ELF-1 (cell line): ENCODE results near the gene LUZP2.

Experiments
- DNase-seq: peaks from one replicate; pipeline ENCODE4 v3.0.0-alpha.2; 2016; ENCODE audit warnings: low read depth, low spot score

Gene LUZP2

DNA sequence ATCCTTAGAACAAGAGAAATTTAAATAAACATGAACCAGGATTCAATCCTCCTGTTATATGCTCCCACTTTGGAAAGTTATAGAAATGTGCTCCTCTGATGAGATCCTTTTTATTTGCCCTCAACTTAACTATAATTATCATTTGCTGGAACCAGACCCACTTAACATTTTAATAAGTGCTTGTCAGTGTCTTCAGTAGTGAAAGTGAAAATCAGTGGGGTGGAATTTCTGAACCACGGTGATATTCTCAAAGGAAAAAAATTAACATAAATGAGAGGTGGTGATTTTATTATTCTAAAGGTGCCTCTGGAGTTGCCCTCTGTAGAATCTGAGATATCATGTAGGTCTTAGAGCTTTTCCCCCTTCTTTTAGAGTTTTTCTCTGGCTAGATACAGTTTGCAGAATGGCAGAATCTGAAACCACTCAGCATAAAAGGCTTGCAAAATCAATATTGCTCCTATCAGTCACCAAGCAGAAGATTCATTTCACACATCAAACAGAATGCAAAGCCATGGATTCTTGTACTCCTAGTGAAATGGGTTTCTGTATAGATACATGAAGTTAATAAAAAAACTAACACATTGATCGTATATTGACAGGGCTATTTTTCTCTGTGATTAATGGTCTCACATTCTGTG is 213.2 kb downstream of the LUZP2 start:
- no peak for DNase-seq

DNA sequence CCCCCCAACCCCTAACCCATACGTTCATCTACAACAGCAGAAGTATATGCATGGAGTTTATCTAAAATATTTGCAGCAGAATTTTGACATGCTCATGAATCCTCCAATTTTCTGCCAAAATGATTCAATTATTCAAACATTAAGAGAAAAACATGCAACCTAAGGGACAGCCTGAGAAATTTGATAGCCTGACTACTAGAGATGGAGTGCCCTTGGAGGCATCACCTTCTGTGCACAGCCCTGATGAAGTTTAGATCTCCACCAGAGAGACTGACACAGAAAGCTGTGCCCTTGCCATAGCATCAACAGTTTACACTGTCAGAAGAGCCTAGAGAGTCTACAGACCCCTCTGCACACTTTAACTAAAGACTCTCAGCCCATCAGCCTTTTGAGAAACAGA is 217.7 kb downstream of the LUZP2 start:
- no peak for DNase-seq

DNA sequence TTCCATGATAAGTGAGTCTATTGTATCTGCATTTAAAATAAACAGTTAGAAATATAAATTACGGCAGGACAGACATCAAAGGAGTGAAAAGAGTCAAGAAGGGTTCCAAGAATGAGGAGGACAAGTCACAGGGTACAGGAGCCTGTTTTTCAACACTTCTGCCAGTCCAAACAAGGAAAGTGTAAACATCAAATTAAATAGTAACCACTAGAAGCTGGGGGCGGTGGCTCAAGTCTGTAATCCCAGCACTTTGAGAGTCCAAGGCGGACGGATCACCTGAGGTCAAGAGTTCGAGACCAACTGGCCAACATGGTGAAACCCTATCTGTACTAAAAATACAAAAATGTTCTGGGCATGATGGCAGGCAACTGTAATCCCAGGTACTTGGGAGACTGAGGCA is 219.6 kb downstream of the LUZP2 start:
- DNase-seq, result no peak

DNA sequence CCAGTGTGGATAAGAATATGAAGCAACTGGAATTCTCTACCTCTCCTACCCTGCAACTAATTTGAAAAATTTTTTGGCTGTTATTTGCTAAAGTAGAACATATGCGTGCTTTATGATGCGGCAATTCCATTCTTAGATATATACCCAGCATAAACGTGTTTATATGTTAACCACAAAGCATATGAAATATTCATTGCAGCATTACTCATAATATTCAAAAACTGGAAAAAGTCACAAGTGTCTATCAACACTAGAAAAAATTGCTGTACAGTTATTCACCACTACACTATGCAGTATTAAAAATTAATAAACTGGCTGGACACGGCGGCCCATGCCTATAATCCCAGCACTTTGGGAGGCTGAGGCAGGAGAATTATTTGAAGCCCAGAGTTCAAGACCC is 226.4 kb downstream of the LUZP2 start:
- DNase-seq, result no peak

DNA sequence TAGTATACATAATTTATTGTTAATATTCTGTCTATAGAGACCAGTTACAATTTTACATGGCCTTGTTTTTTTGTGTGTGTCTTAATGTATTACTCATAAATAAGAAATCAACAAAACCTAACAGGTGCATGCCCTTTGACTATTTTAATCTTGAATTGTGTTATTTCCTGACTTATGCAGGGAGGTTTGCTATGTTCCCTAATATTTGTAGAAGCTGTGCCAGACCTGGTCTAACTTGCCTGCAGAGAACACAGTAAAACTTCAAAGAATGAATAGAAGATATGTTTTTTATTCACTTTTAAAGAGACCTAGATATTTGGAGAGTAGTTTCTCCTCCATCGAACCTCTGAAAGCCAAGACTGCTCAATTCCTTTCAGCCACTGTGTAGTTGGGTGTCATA is 234.7 kb downstream of the LUZP2 start:
- no peak for DNase-seq

DNA sequence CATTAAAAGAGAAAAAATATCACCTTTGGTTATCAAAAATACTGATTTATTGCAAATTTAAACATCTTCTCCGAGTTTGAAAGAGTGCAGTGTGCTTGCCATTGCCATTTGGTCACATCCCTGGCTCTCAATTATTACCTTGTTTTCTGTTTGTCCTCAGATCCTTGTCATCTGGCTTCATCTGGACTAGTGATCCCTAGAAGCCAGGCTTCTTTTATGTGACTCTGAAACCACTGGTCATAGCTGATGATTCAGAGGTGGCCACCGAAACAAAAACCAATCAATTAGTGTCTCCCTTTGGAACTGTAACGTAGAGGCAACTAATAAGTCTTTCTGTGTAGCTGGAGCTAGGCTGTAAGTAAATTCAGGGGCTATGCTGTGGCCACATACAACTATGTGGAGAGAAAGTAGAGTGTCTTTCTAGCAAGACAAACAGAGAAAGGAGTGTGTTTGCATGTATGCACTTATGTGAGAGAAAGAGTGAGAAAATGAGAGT is 237.9 kb downstream of the LUZP2 start:
- DNase-seq, result no peak

DNA sequence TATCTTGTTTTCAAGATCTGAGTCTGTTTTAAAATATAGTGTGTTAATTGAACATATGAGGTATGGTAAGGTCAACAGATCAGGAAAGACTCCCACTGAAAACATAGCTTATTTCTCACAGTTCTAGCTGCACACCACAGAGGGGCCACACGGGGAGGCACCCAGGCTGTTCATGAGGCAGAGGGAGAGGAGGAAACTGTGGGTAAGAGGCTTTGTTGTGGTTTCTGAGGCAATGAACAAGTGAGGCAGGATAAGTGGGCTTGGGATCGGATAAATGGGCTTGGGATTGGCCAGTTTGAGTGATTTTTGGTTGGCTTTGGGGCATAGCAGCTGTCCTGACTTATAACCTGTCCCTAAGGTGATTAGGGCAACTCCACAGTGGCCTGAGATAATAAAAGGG is 242.1 kb downstream of the LUZP2 start:
- no peak for DNase-seq

DNA sequence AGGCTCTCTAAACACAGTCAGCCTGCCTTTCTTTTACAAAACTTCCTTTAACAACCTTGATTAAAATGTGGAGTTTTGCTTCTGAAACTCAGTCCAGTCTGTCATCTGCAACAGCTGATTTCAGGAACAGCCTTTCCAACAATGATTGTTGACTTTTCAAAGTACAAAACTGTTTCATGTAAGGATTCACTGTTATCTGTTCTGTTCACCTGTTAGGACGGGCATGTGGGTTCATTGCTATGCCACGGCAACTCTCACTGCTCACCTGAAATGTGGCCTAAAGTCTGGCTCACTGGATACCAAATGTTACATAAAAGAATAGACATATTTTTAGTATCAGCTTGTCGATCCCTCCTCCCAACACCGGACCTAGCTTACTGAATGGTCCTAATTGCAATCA is 242.8 kb downstream of the LUZP2 start:
- no peak for DNase-seq

DNA sequence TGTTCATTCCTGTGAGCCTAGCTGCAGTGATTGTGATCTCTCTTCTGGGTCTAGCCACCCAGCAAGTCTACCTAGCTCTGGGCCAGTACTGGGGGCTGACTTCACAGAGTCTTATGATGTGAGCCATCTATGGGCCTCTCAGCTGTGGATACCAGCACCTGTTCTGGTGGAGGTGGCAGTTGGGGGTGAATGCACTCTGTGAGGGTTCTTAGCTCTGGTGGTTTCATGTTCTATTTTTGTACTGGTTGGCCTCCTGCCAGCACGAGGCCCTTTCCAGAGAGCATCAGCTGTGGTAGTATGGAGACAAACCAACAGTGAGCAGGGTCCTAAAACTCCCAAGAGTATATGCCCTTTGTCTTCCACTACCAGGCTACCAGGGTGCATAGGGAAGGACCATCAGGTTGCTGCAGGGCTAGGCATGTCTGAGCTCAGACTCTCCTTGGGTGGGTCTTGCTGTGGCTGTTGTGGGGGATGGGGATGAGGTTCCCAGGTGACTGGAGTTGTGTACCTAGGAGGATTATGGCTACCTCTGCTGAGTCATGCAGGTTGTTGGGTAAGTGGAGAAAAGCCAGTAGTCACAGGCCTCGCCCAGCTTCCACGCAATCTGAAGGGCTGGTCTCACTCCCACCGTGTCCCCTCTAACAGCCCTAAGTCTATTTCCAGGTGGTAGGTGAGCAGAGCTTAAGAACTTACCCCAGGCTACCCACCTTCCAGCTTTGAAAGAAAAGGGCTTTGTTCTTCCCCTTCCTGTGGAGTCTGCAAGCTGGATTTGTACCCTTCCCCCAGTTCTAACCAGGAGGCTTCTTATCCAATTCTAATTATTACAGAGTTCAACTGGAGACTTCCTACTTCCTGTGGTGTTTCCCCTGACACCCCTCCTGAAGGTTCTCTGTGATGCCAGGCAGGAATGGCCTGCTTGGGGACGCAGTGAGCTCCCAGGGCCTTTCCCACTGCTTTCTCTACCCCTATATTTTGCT is 250.7 kb downstream of the LUZP2 start:
- no peak for DNase-seq

DNA sequence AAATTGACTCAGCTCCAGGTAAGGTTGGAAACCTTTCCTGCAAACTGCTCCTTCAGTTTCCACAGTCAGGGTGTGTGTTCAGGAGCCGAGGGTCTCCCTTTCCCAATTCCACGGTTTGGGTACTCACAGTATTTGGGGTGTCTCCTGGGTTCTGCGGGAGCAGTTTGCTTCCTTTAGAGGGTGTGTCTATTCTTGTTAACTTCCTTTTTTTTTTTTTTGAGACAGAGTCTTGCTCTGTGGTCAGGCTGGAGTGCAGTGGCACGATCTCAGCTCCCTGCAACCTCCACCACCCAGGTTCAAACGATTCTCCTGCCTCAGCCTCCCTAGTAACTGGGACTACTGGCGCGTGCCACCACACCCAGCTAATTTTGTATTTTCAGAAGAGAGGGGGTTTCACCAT is 251.4 kb downstream of the LUZP2 start:
- DNase-seq, result no peak

DNA sequence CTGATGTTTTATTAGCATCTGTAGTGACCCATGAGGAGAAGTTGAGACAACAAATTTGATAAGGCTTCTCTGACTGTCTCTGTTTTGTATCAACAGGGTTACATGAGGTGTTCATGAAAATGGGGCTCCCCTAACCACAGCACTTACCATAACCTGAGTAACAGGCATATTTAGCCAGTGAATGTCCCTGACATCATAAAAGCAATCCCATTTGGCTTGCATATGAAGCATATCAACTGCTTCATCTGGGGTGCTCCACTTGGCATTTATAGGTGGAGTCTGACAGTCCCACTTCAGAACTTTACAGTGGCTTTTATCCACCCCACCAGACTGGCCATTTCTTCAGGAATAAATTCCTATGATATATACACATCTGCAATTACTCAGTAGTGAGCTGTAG is 257.6 kb downstream of the LUZP2 start:
- DNase-seq, result no peak

DNA sequence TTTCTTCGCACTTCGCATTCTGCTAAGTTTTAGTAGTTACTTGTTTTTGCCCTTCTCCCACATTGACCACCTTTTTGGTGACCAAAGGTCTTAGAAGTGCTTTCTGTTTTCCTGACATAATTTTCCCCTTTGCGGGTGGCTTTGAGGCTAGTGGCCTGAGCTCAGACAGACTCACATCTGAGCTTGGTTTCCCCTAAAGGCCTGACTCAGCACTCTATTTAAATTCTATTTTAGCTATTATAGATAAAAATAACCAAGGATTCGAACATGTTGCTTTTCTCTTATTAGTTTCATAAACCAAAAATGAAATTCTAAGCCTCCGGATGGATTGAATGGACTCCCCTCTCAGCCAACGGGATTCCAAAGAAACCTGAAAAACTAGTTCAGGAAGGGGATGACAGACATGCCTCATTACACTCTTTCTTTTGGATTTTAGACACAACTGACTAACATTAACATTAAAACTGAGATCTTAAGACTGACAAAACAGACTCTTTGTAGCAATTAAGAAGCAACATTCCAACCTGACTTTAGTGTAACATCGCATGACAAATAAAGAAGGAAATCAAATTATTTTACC is 258.5 kb downstream of the LUZP2 start:
- DNase-seq, result peak; percentile 6

DNA sequence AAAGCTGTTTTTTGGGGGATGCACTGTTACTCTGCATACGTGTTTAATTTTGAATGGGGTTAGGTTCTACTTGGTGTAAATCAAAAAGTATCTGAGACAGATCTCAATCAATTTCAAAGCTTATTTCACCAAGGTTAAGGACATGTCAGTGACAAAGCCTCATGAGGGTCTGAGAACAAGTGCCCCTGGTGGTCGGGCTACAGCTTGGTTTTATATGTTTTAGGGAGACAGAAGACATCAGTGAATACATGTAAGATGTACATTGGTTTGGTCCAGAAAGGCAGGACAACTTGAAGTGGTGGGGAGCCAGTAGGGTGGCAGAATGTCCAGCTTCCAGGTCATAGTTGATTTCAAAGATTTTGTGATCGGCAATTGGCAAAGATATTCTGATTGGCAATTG is 262.9 kb downstream of the LUZP2 start:
- DNase-seq, result no peak

DNA sequence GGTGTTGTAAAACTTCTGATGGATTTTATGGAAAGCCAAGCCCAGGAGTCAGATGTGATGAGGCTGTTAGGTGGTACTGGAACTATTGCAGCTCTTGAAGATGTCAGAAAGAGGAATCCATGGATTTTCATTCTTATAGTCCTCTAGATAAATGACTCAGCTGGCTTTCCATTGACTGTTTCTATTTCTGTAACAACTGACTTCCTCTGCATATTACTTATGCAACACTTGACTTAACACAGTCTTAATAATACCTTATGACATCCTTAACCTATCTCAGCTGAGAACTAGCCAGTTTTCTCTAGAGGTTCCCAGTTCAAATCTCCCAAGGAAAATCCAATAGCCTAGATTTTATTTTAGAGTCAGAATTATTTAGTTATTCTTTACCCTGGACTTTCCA is 263.8 kb downstream of the LUZP2 start:
- no peak for DNase-seq

DNA sequence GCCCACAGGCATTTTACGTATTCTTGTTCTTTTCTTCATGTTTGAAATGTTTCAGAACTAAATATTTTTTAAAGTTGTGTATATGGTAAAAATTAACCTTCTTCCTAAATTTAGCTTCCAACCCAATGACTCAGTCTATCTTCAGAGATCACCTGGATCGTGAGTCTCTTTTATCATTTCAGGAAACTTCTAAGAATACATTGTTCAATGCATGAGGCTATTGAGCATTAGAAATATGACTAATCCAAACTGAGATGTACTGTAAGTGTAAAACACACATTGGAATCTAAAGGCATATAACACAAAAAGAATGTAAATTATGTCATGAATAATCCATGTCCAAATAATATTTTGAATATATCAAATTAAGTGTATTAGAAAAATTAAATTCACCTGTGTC is 265.2 kb downstream of the LUZP2 start:
- no peak for DNase-seq

DNA sequence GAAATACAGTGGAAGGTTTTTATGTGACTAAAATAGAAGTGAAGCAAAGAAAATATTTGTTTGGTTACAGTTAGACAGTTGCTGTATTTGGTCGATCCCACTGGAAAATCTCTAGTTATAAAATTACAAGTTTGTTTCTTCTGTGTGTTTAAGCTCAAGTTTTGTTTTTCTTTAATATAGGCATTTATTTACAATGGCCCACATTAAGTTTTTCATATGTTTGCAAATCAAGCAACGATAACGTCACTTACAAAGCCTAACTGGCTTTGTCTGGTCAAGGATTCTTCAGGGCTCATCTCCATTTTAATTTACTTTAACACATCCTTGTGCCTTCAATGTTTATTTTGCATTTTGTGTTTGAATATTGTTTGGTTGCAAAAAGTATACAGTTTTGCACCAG is 270.6 kb downstream of the LUZP2 start:
- DNase-seq, result no peak

DNA sequence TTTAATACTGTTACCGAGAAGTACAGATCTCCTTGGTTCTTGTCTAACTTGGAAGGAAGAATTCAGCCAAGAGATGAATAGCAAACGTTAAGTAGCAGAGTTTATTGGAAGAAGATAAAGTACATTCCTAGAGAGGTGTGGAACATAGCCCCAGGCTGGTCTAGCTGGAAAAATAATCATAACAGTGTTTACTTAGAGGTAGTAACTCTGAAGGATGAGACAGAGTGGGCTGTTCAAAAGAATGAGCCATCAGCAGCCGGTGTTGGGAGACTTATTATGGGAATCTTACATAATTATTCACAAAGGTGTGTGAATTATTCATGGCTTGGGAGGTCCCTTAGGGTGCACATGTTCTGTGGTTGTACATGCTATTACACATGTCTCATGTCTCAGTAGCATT is 276.5 kb downstream of the LUZP2 start:
- DNase-seq, result no peak

DNA sequence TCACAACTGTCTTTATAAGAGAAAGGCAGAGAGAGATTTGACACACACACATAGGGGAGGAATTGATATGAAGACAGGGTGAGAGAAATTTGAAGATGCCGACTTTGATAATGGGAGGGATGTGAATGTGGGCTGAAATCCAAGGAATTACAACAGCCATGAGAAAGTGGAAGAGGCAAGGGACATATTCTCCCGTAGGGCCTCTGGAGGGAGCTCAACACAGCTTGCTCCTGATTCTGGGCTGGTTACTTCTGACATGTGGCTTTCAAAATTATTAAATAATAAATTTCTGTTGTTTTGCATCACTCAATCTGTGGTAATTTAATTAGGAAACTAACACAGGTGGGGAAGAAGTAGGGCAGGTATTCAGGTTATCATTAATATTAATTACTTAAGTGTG is 282.9 kb downstream of the LUZP2 start:
- no peak for DNase-seq

DNA sequence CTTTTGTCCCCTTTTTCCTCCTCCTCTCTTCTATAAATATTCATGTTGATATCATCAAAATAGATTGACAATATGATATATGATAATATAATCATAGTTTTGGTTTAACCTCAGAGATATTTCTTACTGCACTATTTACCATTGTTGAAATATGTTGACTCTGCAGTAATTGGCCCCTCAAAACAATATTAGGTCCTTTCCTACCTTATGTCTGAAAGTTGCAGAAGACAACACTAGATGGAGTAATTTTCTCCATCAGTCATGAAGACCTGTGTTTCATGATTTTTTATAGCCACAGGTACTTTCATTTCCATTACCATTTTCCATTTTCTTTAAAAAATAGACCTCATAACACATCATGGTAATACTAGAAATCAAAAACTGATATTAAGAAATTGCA is 284.4 kb downstream of the LUZP2 start:
- no peak for DNase-seq

DNA sequence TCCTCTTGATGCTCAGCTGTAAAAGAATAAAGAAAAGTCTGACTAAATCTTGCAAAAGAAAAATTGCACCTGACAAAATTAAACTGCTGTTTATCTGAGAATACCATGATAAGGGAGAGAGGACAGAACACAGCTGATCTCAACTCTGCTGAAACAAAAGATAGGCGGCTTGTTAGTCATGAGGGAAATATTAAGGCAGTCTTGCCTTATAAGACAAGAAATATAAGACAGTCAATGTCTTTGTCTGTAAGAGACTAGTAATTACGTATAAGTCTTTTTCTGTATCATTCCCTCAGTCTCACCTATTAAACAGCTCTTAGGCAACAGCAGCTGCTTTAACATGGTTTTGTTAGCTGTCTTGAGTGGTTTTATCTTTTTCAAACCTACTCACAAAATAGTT is 296.6 kb downstream of the LUZP2 start:
- DNase-seq, result no peak

DNA sequence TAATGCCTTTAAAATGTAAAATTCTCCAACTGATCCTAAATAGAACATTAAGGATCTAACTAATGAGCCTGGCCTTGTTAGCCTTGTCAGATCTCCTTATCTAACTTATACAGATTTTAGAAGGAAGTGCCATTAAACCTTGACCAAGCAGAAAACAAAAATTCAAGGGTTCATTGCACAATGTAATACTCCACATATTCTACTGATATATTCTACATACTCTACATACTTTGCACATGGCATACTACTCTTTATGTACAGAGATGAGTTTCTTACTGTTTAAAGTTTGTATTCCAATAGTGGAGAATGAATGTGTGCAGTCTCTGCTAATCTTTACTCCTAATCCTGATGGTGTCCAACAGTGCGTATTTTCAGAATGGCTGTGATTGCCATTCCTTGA is 297.2 kb downstream of the LUZP2 start:
- no peak for DNase-seq

DNA sequence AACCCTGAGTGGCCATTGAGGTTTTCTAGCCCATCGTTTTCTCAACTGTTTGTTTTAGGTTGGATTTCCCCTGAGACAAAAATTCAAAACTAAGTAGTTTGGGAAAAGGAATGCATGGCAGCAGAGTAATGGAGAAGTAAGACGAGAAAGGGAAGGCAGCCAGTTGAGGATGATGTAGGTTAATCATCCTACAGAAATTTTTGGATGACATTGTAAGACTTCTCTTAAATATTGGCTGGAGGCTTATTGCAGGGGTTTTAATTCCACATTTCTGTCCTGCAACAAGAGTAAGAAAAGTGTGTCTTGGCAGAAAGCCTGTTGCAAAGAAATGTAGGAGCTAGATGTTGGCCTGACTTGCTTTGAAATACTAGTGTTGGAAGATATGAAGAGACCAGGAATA is 308.8 kb downstream of the LUZP2 start:
- DNase-seq, result no peak

DNA sequence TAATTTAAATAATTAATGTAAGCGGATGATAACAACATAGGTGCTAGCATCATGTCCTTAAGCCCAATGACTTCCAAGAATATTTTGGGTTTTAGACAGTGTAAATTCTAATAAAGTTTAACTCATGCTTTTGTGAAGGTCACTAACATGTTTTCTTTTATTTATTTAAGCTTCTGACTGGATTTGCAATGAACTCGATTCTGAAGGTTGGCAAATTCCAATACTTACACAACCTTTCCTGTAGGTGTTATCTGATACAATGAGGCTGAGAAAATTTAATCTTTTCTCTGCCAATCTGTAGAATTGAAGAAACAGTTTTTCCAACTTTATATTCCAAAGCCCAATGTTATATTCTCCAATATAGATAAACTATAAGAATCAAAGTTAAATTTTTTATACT is 311.3 kb downstream of the LUZP2 start:
- DNase-seq, result no peak
